Endothelial cell of hepatic sinusoid (primary cell): ENCODE results near the gene KAT14.
"Not testable (repeated sequence)": the region's sequence is repeated elsewhere in the genome, so short reads cannot be mapped to it uniquely, and the experiment has no call there.

Experiments used
- in situ Hi-C: cut with HindIII; loops from 2 replicates; pipeline ENCODE4 v1.10.0; 2017; ENCODE audit warnings: low sequenced_read_pairs

KAT14 gene

GRCh38 chr20:18218280-18218679 is 80.6 kb downstream of the KAT14 start:
- in situ Hi-C loops = no loop called here

DNA sequence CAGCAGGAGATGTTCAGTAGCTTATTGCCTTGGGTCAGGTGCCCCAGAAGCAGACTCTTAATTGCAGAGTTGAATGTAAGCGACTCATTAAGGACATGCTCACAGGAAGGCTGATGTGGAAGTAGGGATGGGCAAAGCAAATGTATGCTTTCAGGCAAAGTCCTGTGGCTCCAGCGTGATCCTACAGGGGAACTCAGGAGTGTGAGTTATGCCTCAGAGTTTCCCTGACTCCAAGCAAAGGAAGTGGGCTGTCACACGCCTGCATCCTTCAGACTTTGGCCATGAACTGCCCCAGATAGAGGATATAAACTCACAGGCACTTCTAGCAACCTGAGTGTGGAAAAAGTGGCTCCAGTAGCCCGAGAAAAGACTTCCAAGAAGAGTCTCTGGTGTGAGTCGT is 85.7 kb downstream of the KAT14 start:
- in situ Hi-C loops = no loop called here

- in situ Hi-C loops = no loop called here
Observed at GRCh38 chr20:18224968-18225568, 87.4 kb downstream of the KAT14 start.

DNA sequence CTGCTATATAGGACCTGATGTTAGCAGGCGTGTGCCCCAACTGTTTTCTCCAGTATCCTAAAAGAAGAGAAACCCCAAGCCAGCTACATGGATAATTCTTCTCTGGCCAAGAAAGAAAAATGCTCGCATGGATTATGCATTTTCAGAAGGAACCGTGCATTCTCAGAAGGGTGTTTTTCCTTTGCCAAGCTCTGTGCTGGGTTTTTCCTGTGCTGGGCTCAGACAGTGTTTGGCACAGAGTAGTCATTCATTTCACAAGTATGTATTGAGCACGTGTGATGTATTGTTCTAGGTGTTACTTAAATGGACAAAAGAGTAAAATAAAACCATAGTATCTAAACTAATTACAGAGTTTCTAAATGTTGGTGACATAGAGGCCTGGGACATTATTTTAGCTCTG is 88.0 kb downstream of the KAT14 start:
- in situ Hi-C loops = no loop called here

DNA sequence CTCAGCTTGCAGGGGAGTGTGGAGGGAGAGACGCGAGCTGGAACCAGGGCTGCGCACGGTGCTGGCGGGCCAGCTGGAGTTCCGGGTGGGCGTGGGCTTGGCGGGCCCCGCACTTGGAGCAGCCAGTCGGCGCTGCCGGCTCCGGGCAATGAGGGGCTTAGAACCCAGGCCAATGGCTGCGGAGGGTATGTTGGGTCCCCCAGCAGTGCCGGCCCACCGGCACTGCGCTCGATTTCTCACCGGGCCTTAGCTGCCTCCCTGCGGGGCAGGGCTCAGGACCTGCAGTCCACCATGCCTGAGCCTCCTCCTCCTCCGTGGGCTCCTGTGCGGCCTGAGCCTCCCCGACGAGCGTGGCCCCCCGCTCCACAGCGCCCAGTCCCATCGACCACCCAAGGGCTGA is 89.1 kb downstream of the KAT14 start:
- in situ Hi-C loops = not testable (repeated sequence)

- in situ Hi-C loops = no loop called here
Observed at GRCh38 chr20:18233408-18233943, 95.8 kb downstream of the KAT14 start.
